Skeletal muscle tissue (tissue), 4 donors: ENCODE results near the gene ENHO. TPM values are rescaled to one million over a fixed set of nuclear protein-coding genes. Genes with fewer than 3 reads are reported as not detected.

Source experiments
- H3K27ac ChIP-seq: one replicate; pipeline ENCODE4 v1.7.0; 2013; ENCODE audit warnings: mild to moderate bottlenecking, low read depth, low read length, inconsistent platforms
- H3K27me3 ChIP-seq, 3 donors: one replicate each; pipeline ENCODE4 v1.7.0; 2013; ENCODE audit warnings: low read length in 3 of 3; ENCODE audit not compliant: control insufficient read depth in 3 of 3, insufficient read depth in 3 of 3
- H3K36me3 ChIP-seq, 3 donors: one replicate each; pipeline ENCODE4 v1.7.0; 2013; ENCODE audit warnings: low read length in 3 of 3; ENCODE audit not compliant: control insufficient read depth in 3 of 3, insufficient read depth in 3 of 3
- H3K4me1 ChIP-seq, 3 donors: one replicate each; pipeline ENCODE4 v1.7.0; 2013; ENCODE audit warnings: low read length in 3 of 3, mild to moderate bottlenecking in 3 of 3; ENCODE audit not compliant: control insufficient read depth in 3 of 3, insufficient read depth in 3 of 3
- H3K4me3 ChIP-seq, 3 donors: one replicate each; pipeline ENCODE4 v1.7.0; 2013; ENCODE audit warnings: low read length in 3 of 3
- H3K9ac ChIP-seq, 3 donors: one replicate each; pipeline ENCODE4 v1.7.0; 2013; ENCODE audit warnings: low read length in 3 of 3, mild to moderate bottlenecking in 3 of 3, moderate library complexity in 2 of 3, low read depth in 1 of 3
- H3K9me3 ChIP-seq, 3 donors: one replicate each; pipeline ENCODE4 v1.7.0; 2013; ENCODE audit warnings: low read length in 3 of 3; ENCODE audit not compliant: control insufficient read depth in 3 of 3
- total RNA-seq: library from RNA; depleted of rRNA; stranded (reverse); fragments of >200 nt; gene quantifications from one replicate; pipeline ENCODE4 v1.2.3, GENCODE V29; 2014
- donor health status: Osteomylitis.

ENHO gene
- total RNA-seq, 1 donor from 2014 or later, result 4.2 TPM

- H3K27ac ChIP-seq, result no peak overlapping the region
- no peaks in the 10 kb centered on the region for H3K9me3 ChIP-seq
- H3K4me3 ChIP-seq, result no peak overlapping the region
- peaks cover 15 to 29% (median 26%) of the 10 kb centered on the region in 3 donors for H3K4me1 ChIP-seq
- H3K36me3 ChIP-seq, result peaks cover 0 to 11% (median 2%) of the 10 kb centered on the region in 3 donors
- peaks cover 0 to 6% (median under 1%) of the 10 kb centered on the region in 3 donors for H3K27me3 ChIP-seq
- no peak overlapping the region for H3K9ac ChIP-seq
Measured at GRCh38 chr9:34551751-34552605, 29.2 kb upstream of the ENHO start.

- Histone ChIP-seq H3K9ac (no peak overlapping the region), H3K4me3 (no peak overlapping the region), H3K27ac (no peak overlapping the region), H3K9me3 (no peaks in the 10 kb centered on the region), H3K27me3 (peaks cover 0 to 7% (median 6%) of the 10 kb centered on the region in 3 donors), H3K36me3 (peaks cover 0 to 11% (median 2%) of the 10 kb centered on the region in 3 donors), H3K4me1 (peaks cover 15 to 26% (median 18%) of the 10 kb centered on the region in 3 donors)
Measured at GRCh38 chr9:34550681-34551270, 28.0 kb upstream of the ENHO start.

- Histone ChIP-seq H3K27me3 (peaks cover 0 to 7% (median 6%) of the 10 kb centered on the region in 3 donors), H3K4me1 (peaks cover 10 to 21% (median 13%) of the 10 kb centered on the region in 3 donors), H3K9me3 (no peaks in the 10 kb centered on the region), H3K4me3 (no peak overlapping the region), H3K27ac (no peak overlapping the region), H3K9ac (no peak overlapping the region), H3K36me3 (peaks cover 0 to 11% (median 2%) of the 10 kb centered on the region in 3 donors)
Measured at GRCh38 chr9:34550016-34550680, 27.4 kb upstream of the ENHO start.

GRCh38 chr9:34549407-34549732 is 26.6 kb upstream of the ENHO start:
- Histone ChIP-seq H3K9me3 (no peaks in the 10 kb centered on the region), H3K4me3 (no peak overlapping the region), H3K4me1 (peaks cover 4 to 13% (median 7%) of the 10 kb centered on the region in 3 donors), H3K36me3 (peaks cover 0 to 11% (median 2%) of the 10 kb centered on the region in 3 donors), H3K27ac (no peak overlapping the region), H3K27me3 (peaks cover 0 to 7% (median 6%) of the 10 kb centered on the region in 3 donors), H3K9ac (no peak overlapping the region)

GRCh38 chr9:34547960-34548611 is 25.3 kb upstream of the ENHO start:
- Histone ChIP-seq H3K9ac (no peak overlapping the region), H3K36me3 (peaks cover 0 to 7% (median 0%) of the 10 kb centered on the region in 3 donors), H3K27ac (no peak overlapping the region), H3K4me1 (peaks cover 4 to 8% (median 6%) of the 10 kb centered on the region in 3 donors), H3K27me3 (peaks cover 0 to 7% (median 6%) of the 10 kb centered on the region in 3 donors), H3K9me3 (no peaks in the 10 kb centered on the region), H3K4me3 (no peak overlapping the region)

GRCh38 chr9:34546834-34547827 is 24.3 kb upstream of the ENHO start:
- H3K36me3 ChIP-seq, result peaks cover 0 to 1% (median 0%) of the 10 kb centered on the region in 3 donors
- no peak overlapping the region for H3K4me3 ChIP-seq
- peaks cover 4 to 8% (median 6%) of the 10 kb centered on the region in 3 donors for H3K4me1 ChIP-seq
- peaks cover 0 to 7% (median 6%) of the 10 kb centered on the region in 3 donors for H3K27me3 ChIP-seq
- no peak overlapping the region for H3K27ac ChIP-seq
- no peak overlapping the region for H3K9ac ChIP-seq
- H3K9me3 ChIP-seq, result no peaks in the 10 kb centered on the region

GRCh38 chr9:34546102-34546833 is 23.5 kb upstream of the ENHO start:
- H3K9ac ChIP-seq, result no peak overlapping the region
- H3K27ac ChIP-seq, result no peak overlapping the region
- H3K27me3 ChIP-seq, result peaks cover 0 to 9% (median 7%) of the 10 kb centered on the region in 3 donors
- peaks cover 4 to 8% (median 6%) of the 10 kb centered on the region in 3 donors for H3K4me1 ChIP-seq
- H3K4me3 ChIP-seq, result no peak overlapping the region
- no peaks in the 10 kb centered on the region for H3K36me3 ChIP-seq
- H3K9me3 ChIP-seq, result no peaks in the 10 kb centered on the region

GRCh38 chr9:34545497-34545896 is 22.7 kb upstream of the ENHO start:
- no peak overlapping the region for H3K27ac ChIP-seq
- no peak overlapping the region for H3K9ac ChIP-seq
- H3K36me3 ChIP-seq, result no peaks in the 10 kb centered on the region
- H3K4me3 ChIP-seq, result no peak overlapping the region
- peaks cover 4 to 8% (median 6%) of the 10 kb centered on the region in 3 donors for H3K4me1 ChIP-seq
- no peaks in the 10 kb centered on the region for H3K9me3 ChIP-seq
- peaks cover 0 to 9% (median 7%) of the 10 kb centered on the region in 3 donors for H3K27me3 ChIP-seq
